Fibroblast of lung (primary cell): ENCODE measurements around the gene HSPG2. TPM values are rescaled to one million over a fixed set of nuclear protein-coding genes. Genes with fewer than 3 reads are reported as not detected.
A peak's percentile ranks its signal among the peaks of the same experiment; 100 is the strongest.

Source experiments
- DNase-seq, 2 donors: peaks; one replicate each; pipeline versions ENCODE4 v3.0.0 to v3.0.0-alpha.2; 2010; ENCODE audit warnings: low read depth in 2 of 2
- H2AFZ ChIP-seq: 2 replicates; pipeline ENCODE4 v1.5.1; 2012; ENCODE audit warnings: low read length, control low read depth, inconsistent platforms
- H3K27ac ChIP-seq: 2 replicates; pipeline ENCODE4 v1.5.1; 2011; ENCODE audit warnings: low read length, control low read depth; ENCODE audit not compliant: insufficient read depth
- H3K27me3 ChIP-seq: 2 replicates; pipeline ENCODE4 v1.5.1; 2011; ENCODE audit warnings: mild to moderate bottlenecking, low read length; ENCODE audit not compliant: control insufficient read depth, insufficient read depth
- H3K36me3 ChIP-seq: 2 replicates; pipeline ENCODE4 v1.5.1; 2011; ENCODE audit warnings: low read length; ENCODE audit not compliant: control insufficient read depth, insufficient read depth
- H3K4me1 ChIP-seq: 2 replicates; pipeline ENCODE4 v1.5.1; 2011; ENCODE audit warnings: low read length; ENCODE audit not compliant: control insufficient read depth, insufficient read depth; ENCODE audit errors: extremely low read depth
- H3K4me2 ChIP-seq: 2 replicates; pipeline ENCODE4 v1.5.1; 2011; ENCODE audit warnings: low read length, control low read depth; ENCODE audit not compliant: insufficient read depth; ENCODE audit errors: extremely low read depth
- H3K4me3 ChIP-seq, 4 experiments: fragments of 200-600 bp in 1 of 4; sonication (generic) in 1 of 4; replicated peaks in 1 of 4; 2 replicates each; pipeline ENCODE4 v1.5.1; 2011 to 2016; ENCODE audit warnings: low read length in 4 of 4, low read depth in 3 of 4, mild to moderate bottlenecking in 3 of 4, control low read depth in 2 of 4, inconsistent platforms in 1 of 4, mixed read lengths in 1 of 4; ENCODE audit not compliant: insufficient read depth in 1 of 4; ENCODE audit errors: control extremely low read depth in 1 of 4
- H3K79me2 ChIP-seq: 2 replicates; pipeline ENCODE4 v1.5.1; 2012; ENCODE audit warnings: mild to moderate bottlenecking, low read length, inconsistent platforms; ENCODE audit not compliant: control insufficient read depth, insufficient read depth
- H3K9ac ChIP-seq: 2 replicates; pipeline ENCODE4 v1.5.1; 2011; ENCODE audit warnings: mild to moderate bottlenecking, low read length, control low read depth; ENCODE audit not compliant: insufficient read depth
- H3K9me3 ChIP-seq: 2 replicates; pipeline ENCODE4 v1.5.1; 2012; ENCODE audit warnings: low read depth, low read length; ENCODE audit not compliant: control insufficient read depth, insufficient read depth
- H4K20me1 ChIP-seq: 2 replicates; pipeline ENCODE4 v1.5.1; 2011; ENCODE audit warnings: low read length; ENCODE audit not compliant: control insufficient read depth, insufficient read depth; ENCODE audit errors: extremely low read depth
- CTCF ChIP-seq, 2 donors: IDR thresholded peaks in 1 of 2; conservative IDR thresholded peaks in 1 of 2; 1 replicate in 1 of 2; 2 replicates in 1 of 2; pipeline ENCODE4 v1.5.1; 2011 to 2012; ENCODE audit warnings: low read length in 2 of 2, control low read depth in 1 of 2, inconsistent platforms in 1 of 2, low read depth in 1 of 2, mild to moderate bottlenecking in 1 of 2
- EZH2 ChIP-seq: IDR thresholded peaks from 2 replicates; pipeline ENCODE4 v1.5.1; 2012; ENCODE audit warnings: low read length, control low read depth, mild to moderate bottlenecking; ENCODE audit errors: missing control alignments
- polyA plus RNA-seq, 2 donors: library from polyadenylated mRNA; depleted of rRNA in 1 of 2; stranded (reverse) in 1 of 2; unstranded in 1 of 2; fragments of >200 nt; gene quantifications; 2 replicates each; pipeline ENCODE4 v1.2.1, GENCODE V29; 2011 to 2012; ENCODE audit warnings: missing spikeins in 1 of 2
- total RNA-seq: library from RNA; depleted of rRNA; stranded (reverse); fragments of >200 nt; gene quantifications from 2 replicates; pipeline ENCODE4 v1.2.1, GENCODE V29; 2014

The HSPG2 gene
- total and polyA plus RNA-seq, 2 donors (not counting 1 experiment from before 2014, with no cell fraction given) = 40.7 to 88.4 TPM

DNA sequence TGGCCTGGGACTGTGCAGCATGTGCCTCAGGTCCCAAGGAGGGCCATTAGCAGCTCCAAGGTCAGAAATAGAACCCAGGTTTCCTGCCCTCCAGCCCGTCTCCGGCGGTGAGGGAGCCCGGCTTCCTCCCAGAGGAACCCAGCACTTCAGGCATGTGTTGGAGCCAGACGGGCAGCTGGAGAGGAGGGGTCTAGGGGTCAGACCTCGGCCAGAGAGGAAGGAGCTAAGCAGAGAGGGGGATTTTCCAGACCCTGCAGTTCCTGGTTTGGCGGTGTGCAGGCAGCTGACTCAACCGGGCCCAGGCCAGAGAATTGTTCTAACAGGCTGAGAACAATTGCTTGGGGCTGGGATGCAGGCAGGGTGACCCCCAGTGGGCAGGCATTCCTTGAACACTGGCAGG, 37.1 kb downstream of the HSPG2 start:
- Histone ChIP-seq H3K36me3 (peaks cover 8% of the 10 kb centered on the region), H3K9ac (no peak overlapping the region), H3K79me2 (peaks cover 36% of the 10 kb centered on the region), H3K27me3 (no peaks in the 10 kb centered on the region), H4K20me1 (no peaks in the 10 kb centered on the region), H3K4me3 (no peak overlapping the region), H3K4me1 (peaks cover 40% of the 10 kb centered on the region), H3K27ac (no peak overlapping the region), H3K4me2 (no peak overlapping the region), H2AFZ (no peak overlapping the region), H3K9me3 (no peaks in the 10 kb centered on the region)
- TF ChIP-seq CTCF (conservative IDR thresholded peaks at IDR 0.05 in 1 of 2, IDR thresholded peaks at IDR 0.05 in 1 of 2; ENCODE audit: low read depth in 1 of 2, low read length in 2 of 2) (no peak), EZH2 (no peak)
- no peak for DNase-seq

- peaks cover 31% of the 10 kb centered on the region for H3K79me2 ChIP-seq
- H2AFZ ChIP-seq = no peak overlapping the region
- no peak overlapping the region for H3K9ac ChIP-seq
- no peaks in the 10 kb centered on the region for H3K9me3 ChIP-seq
- H3K4me3 ChIP-seq = no peak overlapping the region
- peaks cover 38% of the 10 kb centered on the region for H3K4me1 ChIP-seq
- no peak for DNase-seq
- TF ChIP-seq EZH2 (no peak), CTCF (conservative IDR thresholded peaks at IDR 0.05 in 1 of 2, IDR thresholded peaks at IDR 0.05 in 1 of 2; ENCODE audit: low read depth in 1 of 2, low read length in 2 of 2) (no peak)
- H4K20me1 ChIP-seq = no peaks in the 10 kb centered on the region
- H3K36me3 ChIP-seq = peaks cover 13% of the 10 kb centered on the region
- no peak overlapping the region for H3K27ac ChIP-seq
- H3K27me3 ChIP-seq = no peaks in the 10 kb centered on the region
- no peak overlapping the region for H3K4me2 ChIP-seq
These were observed 37.8 kb downstream of the HSPG2 start for GRCh38 chr1:21899267-21899810.

GRCh38 chr1:21898326-21899200, 38.5 kb downstream of the HSPG2 start:
- Histone ChIP-seq H3K4me1 (peaks cover 38% of the 10 kb centered on the region), H3K27ac (no peak overlapping the region), H3K4me3 (no peak overlapping the region), H3K4me2 (no peak overlapping the region), H3K36me3 (peaks cover 15% of the 10 kb centered on the region), H3K9me3 (no peaks in the 10 kb centered on the region), H4K20me1 (no peaks in the 10 kb centered on the region), H2AFZ (no peak overlapping the region), H3K79me2 (peaks cover 31% of the 10 kb centered on the region), H3K27me3 (no peaks in the 10 kb centered on the region), H3K9ac (no peak overlapping the region)
- DNase-seq = peak in 1 of 2 donors; percentile 60
- TF ChIP-seq EZH2 = no peak
